Activated CD4-positive, alpha-beta T cell treated with anti-CD3 and anti-CD28 coated beads for 24 hours (primary cell): ENCODE results near the gene ASF1A.

Source experiments
- DNase-seq, 2 donors: peaks; one replicate each; pipeline ENCODE4 v3.0.0-alpha.2; 2020; ENCODE audit warnings: low read depth in 2 of 2

The ASF1A gene

DNA sequence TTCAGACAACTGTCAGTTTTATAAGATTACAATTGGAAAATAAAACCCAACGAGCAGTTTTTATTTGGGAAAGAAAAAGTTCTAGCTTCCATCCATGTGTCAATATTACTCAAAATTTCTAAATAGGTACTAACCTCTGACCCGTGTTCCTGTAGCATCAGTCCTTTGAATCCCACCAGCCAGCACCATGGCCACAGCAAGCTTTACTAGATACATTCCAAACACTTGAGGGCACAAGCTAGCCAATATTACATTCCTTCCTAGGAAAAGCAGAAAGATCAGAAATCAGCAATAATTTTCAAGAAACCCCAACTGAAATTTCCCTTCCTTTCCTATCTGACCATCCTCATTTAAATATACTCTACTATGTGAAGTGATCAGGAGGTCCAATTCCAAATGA lies 19.2 kb downstream of the ASF1A start:
- no peak for DNase-seq

- no peak for DNase-seq
Measured at GRCh38 chr6:118914598-118914997, 20.6 kb downstream of the ASF1A start.

- no peak for DNase-seq
Measured at GRCh38 chr6:118917546-118918328, 23.8 kb downstream of the ASF1A start.

DNA sequence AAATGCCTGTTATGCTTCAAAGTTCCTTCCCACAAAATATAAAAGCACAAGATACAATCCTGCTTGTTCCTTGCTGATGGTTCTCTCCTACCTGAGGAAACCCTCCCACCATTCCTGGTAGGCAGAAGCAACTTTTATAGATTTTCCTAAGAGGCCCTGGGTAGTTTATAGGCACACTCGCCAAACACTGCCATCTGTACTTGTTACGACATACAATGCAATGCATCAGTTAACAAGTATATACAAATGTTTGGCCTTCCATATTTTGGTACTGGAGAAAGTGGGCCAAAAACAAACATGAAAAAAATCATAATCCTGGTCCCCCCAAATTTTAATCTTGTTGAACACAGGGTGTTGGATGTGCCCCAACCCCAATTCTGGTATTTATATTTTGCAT lies 24.4 kb downstream of the ASF1A start:
- DNase-seq: no peak

DNA sequence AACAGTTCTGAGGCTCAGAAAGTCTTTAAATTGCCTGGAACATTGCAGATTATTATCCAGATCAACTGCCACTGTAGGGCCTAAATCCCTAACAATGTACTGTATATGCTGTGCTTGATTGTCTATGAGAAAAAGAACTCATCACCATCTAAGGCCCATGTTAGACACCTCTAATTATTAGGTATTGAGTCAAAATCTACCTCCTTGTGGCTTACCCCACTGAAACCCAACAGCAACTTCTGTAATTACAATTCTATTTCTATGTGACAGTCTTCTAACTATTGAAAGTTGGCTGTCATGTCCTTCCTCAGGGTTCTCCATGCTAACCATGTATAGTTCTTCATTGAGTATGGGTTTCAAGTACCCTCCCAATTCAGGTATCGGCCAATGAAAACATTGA lies 27.1 kb downstream of the ASF1A start:
- DNase-seq: no peak

GRCh38 chr6:118923035-118923434 lies 29.1 kb downstream of the ASF1A start:
- DNase-seq: no peak

- no peak for DNase-seq
Measured at GRCh38 chr6:118930680-118931079, 36.7 kb downstream of the ASF1A start.

GRCh38 chr6:118931436-118931835 lies 37.5 kb downstream of the ASF1A start:
- DNase-seq: no peak

GRCh38 chr6:118932421-118932820 lies 38.5 kb downstream of the ASF1A start:
- no peak for DNase-seq

DNA sequence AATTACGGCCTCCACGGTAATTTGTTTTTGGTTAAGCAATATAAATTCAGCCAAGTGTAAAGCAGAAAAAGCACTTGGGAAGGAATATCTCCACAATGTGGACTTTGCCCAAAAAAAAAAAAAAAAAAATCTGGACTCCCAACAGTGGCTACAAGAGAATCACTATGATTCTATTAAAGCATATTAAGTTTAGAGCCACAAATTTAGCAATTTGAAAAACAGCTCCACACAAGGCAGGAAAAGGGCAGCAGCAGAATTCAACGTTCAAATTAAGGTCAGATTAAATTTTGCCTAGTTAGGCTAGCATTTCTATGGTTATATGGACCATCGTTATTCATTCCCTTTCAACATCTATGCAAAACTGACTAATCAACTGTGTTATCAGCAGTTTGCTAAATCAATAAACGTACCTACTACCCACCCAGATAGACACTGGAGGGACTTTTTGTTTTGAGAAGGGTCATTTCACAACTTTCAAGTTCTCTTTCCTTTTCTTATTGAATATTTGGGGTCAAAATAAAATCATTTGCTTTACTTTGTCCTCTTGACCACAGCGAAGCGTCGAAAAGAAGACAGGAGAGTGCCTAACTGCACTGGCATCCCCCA lies 40.0 kb downstream of the ASF1A start:
- no peak for DNase-seq

GRCh38 chr6:118934461-118935330 lies 40.7 kb downstream of the ASF1A start, which contains the start of gene MCM9:
Gene MCM9, minus strand, starts transcription at chr6:118935159. Its CDS starts 3,436 bp downstream, at chr6:118931723.
- DNase-seq: peak; percentile 79 to 85

GRCh38 chr6:118935331-118935668 lies 41.3 kb downstream of the ASF1A start:
- DNase-seq: no peak

DNA sequence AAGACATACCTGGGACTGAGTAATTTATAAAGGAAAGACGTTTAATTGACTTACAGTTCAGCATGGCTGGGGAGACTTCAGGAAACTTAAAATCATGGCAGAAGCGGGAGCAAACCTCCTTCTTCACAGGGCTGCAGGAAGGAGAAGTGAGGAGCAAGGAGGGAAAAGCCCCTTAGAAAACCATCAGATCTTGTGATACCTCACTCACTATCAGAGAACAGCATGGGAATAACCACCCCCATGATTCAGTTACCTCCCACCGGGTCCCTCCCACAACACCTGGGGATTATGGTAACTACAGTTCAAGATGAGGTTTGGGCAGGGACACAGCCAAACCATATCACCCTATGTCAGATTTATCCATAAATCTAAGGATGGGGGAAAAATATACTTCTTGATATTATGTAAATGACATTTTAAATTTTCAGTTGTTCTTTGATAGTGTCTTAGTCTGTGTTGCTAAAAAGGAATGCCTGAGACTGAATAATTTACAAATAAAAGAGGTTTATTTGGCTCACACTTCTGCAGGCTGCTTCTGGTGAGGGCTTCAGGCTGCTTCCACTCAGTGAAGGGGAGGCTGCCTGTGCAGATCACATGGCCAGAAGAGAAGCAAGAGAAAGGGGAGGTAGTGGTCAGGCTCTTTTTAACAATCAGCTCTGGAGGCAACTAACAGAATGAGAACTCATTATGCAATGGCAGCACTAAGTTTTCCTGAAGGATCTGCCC lies 42.2 kb downstream of the ASF1A start:
- no peak for DNase-seq

GRCh38 chr6:118939683-118940082 lies 45.7 kb downstream of the ASF1A start:
- DNase-seq: no peak

- DNase-seq: no peak
Measured at GRCh38 chr6:118940770-118941169, 46.8 kb downstream of the ASF1A start.

- DNase-seq: no peak
Measured at GRCh38 chr6:118945217-118945616, 51.3 kb downstream of the ASF1A start.

GRCh38 chr6:118952683-118953082 lies 58.7 kb downstream of the ASF1A start:
- DNase-seq: no peak

- no peak for DNase-seq
Measured at GRCh38 chr6:118953391-118953790, 59.4 kb downstream of the ASF1A start.
